Measurements from ENCODE around the gene PBX2. TPM values are rescaled to one million over a fixed set of nuclear protein-coding genes. Genes with fewer than 3 reads are reported as not detected.

The PBX2 gene
- total RNA-seq, 1 experiment from 2014 or later = 130 TPM

DNA sequence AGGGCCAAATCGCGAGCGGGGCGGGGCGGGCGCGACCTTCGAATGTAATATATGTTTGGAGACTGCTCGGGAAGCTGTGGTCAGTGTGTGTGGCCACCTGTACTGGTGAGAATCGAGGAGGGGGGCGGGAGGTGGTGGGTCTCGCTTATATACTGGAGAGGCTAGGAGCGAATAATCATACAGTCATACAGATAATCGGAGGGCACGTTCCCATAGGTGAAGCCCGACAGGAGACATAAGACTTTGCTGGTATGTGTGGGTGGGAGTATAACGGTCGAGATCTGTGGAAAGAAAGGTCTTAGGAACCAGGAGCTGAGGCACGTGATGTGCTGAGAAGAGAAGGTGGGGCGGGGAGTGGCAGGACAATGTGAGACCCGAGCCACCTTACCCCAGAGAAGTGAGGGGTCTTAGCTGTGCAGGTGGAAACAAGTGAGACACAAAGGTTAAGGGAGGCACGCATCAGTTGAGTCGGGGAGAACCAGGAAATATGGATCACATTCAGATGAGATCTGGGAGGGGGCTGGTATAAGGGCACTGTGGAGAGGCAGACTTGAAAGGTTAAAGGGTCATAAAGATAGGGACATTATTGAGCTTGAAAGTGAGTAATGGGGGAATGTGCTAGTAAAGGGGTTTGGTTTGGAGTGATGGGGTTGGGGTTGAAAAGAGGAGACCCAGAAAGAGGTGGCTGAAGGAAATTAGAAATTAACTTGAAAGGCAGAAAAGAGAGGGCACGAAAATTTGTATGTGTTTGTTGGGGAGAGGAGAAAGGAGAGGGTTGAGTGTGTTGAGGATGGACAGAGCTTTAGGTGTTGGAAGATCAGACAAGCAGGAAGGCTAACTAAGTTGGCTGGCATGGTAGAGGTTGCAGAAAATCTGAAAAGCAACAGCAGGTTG is 11.2 kb downstream of the PBX2 start:
- no peaks in the 10 kb centered on the region for H3K9me3 Mint-ChIP-seq
- POLR2A ChIA-PET = interaction anchor here (3.7 kb wide), 1 partner anchor 16 kb away, joined by 25 read pairs; no protein-coding TSS in a partner anchor
- DNase-seq (ENCODE audit: low spot score) = no peak

DNA sequence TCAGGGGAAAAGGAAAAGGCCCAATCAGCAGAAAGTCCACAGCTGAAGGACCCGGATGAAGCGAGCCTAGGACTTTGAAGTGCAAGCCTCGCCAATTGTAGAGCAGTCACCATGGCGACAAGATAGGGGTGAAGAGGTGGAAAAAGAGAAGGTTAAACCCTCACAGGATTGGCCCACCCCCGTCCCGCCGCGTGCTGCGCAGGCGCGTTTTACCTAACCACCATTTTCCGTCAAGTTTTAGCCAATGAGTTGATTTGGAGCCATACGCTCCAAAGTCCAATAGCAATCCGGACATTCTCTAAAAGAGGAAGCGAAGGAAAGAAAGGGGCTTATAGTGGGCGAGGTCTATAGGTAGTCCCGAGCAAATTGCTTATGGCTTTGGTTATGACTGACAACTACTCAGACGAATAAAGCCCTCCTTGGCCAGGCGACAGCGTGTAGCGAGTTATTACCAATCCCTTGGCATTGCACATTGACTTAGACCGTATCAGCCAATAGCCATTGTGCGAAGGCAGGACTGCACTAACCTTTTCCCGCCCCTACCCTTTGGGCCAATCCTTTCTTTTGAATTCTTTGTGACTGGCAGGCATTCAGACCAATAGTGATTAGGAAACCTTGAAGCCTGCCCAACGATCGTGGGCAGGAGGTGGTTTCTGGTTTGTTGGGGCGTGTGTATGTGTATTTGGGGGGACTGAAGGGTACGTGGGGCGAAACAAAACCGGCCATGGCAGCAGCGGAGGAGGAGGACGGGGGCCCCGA is 12.0 kb downstream of the PBX2 start, which contains the start of gene RNF5:
TSS of gene RNF5 (plus strand) at position 618 of the 759 bp plus-strand sequence. CDS start at position 725, 107 bp downstream.
- Mint-ChIP-seq H3K9me3 (no peaks in the 10 kb centered on the region), H3K27me3 (ENCODE audit: low read depth) (no peaks in the 10 kb centered on the region), H3K4me3 (peak within 1 kb of the TSS; percentile 82), H3K27ac (peak within 1 kb of the TSS; percentile 98), H3K4me1 (peaks cover 38% of the 10 kb centered on the region), H3K36me3 (peaks cover 23% of the 10 kb centered on the region)
- peak; percentile 94 for DNase-seq (ENCODE audit: low spot score)
- ATAC-seq = peak; percentile 78
- CTCF ChIA-PET = interaction anchor here (0.6 to 2.6 kb wide), 12 partner anchors 10 to 488 kb away, joined by 3 to 30 read pairs (median 4); partner anchors contain the start of gene GPSM3
- POLR2A ChIA-PET = interaction anchor here (0.6 to 3.7 kb wide), 9 partner anchors 10 to 794 kb away, joined by 3 to 25 read pairs (median 5); partner anchors contain the start of genes FKBPL, GPSM3 and PBX2
- TF ChIP-seq, protein P1, sequence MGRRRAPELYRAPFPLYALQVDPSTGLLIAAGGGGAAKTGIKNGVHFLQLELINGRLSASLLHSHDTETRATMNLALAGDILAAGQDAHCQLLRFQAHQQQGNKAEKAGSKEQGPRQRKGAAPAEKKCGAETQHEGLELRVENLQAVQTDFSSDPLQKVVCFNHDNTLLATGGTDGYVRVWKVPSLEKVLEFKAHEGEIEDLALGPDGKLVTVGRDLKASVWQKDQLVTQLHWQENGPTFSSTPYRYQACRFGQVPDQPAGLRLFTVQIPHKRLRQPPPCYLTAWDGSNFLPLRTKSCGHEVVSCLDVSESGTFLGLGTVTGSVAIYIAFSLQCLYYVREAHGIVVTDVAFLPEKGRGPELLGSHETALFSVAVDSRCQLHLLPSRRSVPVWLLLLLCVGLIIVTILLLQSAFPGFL (CRISPR knock-in tag; IDR thresholded peaks at IDR 0.05; ENCODE audit: borderline replicate concordance) = no peak
- TF ChIP-seq ZNF317 (CRISPR knock-in tag; IDR thresholded peaks at IDR 0.05; ENCODE audit: borderline replicate concordance, low read depth) (no peak), JUN (CRISPR knock-in tag; IDR thresholded peaks at IDR 0.05) (no peak), GABPB1 (CRISPR knock-in tag; IDR thresholded peaks at IDR 0.05) (0 out of 2 replicates have a peak, but pooled peaks have one; percentile 29), CREM (CRISPR knock-in tag; IDR thresholded peaks at IDR 0.05) (no peak), IRF2 (CRISPR knock-in tag; IDR thresholded peaks at IDR 0.05; ENCODE audit: borderline replicate concordance, low read depth) (no peak), ZNF263 (CRISPR knock-in tag; IDR thresholded peaks at IDR 0.05; ENCODE audit: low read depth) (no peak), SP1 (CRISPR knock-in tag; conservative IDR thresholded peaks at IDR 0.05) (no peak), ATF1 (CRISPR knock-in tag; IDR thresholded peaks at IDR 0.05) (no peak), NFYB (CRISPR knock-in tag; conservative IDR thresholded peaks at IDR 0.05; ENCODE audit: low read depth) (peak; percentile 89), FOXK1 (CRISPR knock-in tag; IDR thresholded peaks at IDR 0.05) (0 out of 2 replicates have a peak, but pooled peaks have one; percentile 17), PRRX2 (CRISPR knock-in tag; IDR thresholded peaks at IDR 0.05) (no peak), TEAD1 (CRISPR knock-in tag; IDR thresholded peaks at IDR 0.05) (no peak), ZNF416 (CRISPR knock-in tag; IDR thresholded peaks at IDR 0.05) (no peak), JAZF1 (CRISPR knock-in tag; IDR thresholded peaks at IDR 0.05) (no peak)
- TF ChIP-seq, protein P2, sequence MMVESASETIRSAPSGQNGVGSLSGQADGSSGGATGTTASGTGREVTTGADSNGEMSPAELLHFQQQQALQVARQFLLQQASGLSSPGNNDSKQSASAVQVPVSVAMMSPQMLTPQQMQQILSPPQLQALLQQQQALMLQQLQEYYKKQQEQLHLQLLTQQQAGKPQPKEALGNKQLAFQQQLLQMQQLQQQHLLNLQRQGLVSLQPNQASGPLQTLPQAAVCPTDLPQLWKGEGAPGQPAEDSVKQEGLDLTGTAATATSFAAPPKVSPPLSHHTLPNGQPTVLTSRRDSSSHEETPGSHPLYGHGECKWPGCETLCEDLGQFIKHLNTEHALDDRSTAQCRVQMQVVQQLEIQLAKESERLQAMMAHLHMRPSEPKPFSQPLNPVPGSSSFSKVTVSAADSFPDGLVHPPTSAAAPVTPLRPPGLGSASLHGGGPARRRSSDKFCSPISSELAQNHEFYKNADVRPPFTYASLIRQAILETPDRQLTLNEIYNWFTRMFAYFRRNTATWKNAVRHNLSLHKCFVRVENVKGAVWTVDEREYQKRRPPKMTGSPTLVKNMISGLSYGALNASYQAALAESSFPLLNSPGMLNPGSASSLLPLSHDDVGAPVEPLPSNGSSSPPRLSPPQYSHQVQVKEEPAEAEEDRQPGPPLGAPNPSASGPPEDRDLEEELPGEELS (CRISPR knock-in tag; IDR thresholded peaks at IDR 0.05) = 0 out of 2 replicates have a peak, but pooled peaks have one; percentile 8

More for the DNA sequence above, 11.2 kb downstream of the PBX2 start:
- Mint-ChIP-seq H3K4me3 (peak overlapping the region; percentile 82), H3K36me3 (peaks cover 23% of the 10 kb centered on the region), H3K4me1 (peaks cover 32% of the 10 kb centered on the region), H3K27ac (peak overlapping the region; percentile 98), H3K27me3 (ENCODE audit: low read depth) (no peaks in the 10 kb centered on the region)
- CTCF ChIA-PET = interaction anchor here (0.5 to 1.3 kb wide), 3 partner anchors 10 to 64 kb away, joined by 4 to 6 read pairs (median 4); no protein-coding TSS in a partner anchor
- no peak for TF ChIP-seq SP1 (CRISPR knock-in tag; conservative IDR thresholded peaks at IDR 0.05)
- TF ChIP-seq, protein P3, sequence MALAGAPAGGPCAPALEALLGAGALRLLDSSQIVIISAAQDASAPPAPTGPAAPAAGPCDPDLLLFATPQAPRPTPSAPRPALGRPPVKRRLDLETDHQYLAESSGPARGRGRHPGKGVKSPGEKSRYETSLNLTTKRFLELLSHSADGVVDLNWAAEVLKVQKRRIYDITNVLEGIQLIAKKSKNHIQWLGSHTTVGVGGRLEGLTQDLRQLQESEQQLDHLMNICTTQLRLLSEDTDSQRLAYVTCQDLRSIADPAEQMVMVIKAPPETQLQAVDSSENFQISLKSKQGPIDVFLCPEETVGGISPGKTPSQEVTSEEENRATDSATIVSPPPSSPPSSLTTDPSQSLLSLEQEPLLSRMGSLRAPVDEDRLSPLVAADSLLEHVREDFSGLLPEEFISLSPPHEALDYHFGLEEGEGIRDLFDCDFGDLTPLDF (CRISPR knock-in tag; IDR thresholded peaks at IDR 0.05) = no peak
- no peak for TF ChIP-seq TCF7 (CRISPR knock-in tag; IDR thresholded peaks at IDR 0.05; ENCODE audit: low read depth)
- no peak for TF ChIP-seq CBFB (CRISPR knock-in tag; IDR thresholded peaks at IDR 0.05; ENCODE audit: low read depth)
- TF ChIP-seq NFATC4 (CRISPR knock-in tag; IDR thresholded peaks at IDR 0.05) = no peak
- TF ChIP-seq OVOL2 (CRISPR knock-in tag; IDR thresholded peaks at IDR 0.05; ENCODE audit: borderline replicate concordance) = no peak
- no peak for TF ChIP-seq GRHL2 (CRISPR knock-in tag; IDR thresholded peaks at IDR 0.05; ENCODE audit: insufficient replicate concordance, severe bottlenecking)
- no peak for TF ChIP-seq JAZF1 (CRISPR knock-in tag; IDR thresholded peaks at IDR 0.05)
- no peak for TF ChIP-seq NR2C2 (CRISPR knock-in tag; IDR thresholded peaks at IDR 0.05)
- TF ChIP-seq, protein P4, sequence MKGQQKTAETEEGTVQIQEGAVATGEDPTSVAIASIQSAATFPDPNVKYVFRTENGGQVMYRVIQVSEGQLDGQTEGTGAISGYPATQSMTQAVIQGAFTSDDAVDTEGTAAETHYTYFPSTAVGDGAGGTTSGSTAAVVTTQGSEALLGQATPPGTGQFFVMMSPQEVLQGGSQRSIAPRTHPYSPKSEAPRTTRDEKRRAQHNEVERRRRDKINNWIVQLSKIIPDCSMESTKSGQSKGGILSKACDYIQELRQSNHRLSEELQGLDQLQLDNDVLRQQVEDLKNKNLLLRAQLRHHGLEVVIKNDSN (CRISPR knock-in tag; IDR thresholded peaks at IDR 0.05) = peak; percentile 66
- no peak for TF ChIP-seq FOXJ3 (CRISPR knock-in tag; IDR thresholded peaks at IDR 0.05; ENCODE audit: borderline replicate concordance)
- TF ChIP-seq, protein P2 (CRISPR knock-in tag; IDR thresholded peaks at IDR 0.05) = 0 out of 2 replicates have a peak, but pooled peaks have one; percentile 6
- TF ChIP-seq, protein P5, sequence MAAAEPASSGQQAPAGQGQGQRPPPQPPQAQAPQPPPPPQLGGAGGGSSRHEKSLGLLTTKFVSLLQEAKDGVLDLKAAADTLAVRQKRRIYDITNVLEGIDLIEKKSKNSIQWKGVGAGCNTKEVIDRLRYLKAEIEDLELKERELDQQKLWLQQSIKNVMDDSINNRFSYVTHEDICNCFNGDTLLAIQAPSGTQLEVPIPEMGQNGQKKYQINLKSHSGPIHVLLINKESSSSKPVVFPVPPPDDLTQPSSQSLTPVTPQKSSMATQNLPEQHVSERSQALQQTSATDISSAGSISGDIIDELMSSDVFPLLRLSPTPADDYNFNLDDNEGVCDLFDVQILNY (CRISPR knock-in tag; IDR thresholded peaks at IDR 0.05) = no peak
- ATAC-seq = no peak
